Stimulated activated naive B cell treated with anti-CD40 and anti-IgM and Interleukin-4, amounts not matched to agents 10 μg/mL and 1 μg/mL and 100 μg/mL, for 72 hours (primary cell): ENCODE measurements around the gene CNP.

Experiments used
- ATAC-seq, 2 donors: fragments of 150-1000 bp; cut with Tn5 transposase; replicated peaks; 2 replicates each; pipeline ENCODE4 v1.10.0; 2021; ENCODE audit warnings: moderate library complexity in 1 of 2
- DNase-seq: peaks from one replicate; pipeline ENCODE4 v3.0.0; 2021
- H3K27ac Mint-ChIP-seq: one replicate; pipeline ENCODE4 v1.8.0; 2022; ENCODE audit warnings: mild to moderate bottlenecking, mixed read lengths
- H3K27me3 Mint-ChIP-seq, 2 donors: one replicate each; pipeline ENCODE4 v1.8.0; 2022; ENCODE audit warnings: mixed read lengths in 2 of 2
- H3K36me3 Mint-ChIP-seq, 2 donors: one replicate each; pipeline ENCODE4 v1.8.0; 2022; ENCODE audit warnings: mixed read lengths in 2 of 2, mild to moderate bottlenecking in 1 of 2
- H3K4me1 Mint-ChIP-seq, 2 donors: one replicate each; pipeline ENCODE4 v1.8.0; 2022; ENCODE audit warnings: mixed read lengths in 2 of 2, mild to moderate bottlenecking in 1 of 2
- H3K4me3 Mint-ChIP-seq, 2 donors: one replicate each; pipeline ENCODE4 v1.8.0; 2022; ENCODE audit warnings: mild to moderate bottlenecking in 2 of 2, mixed read lengths in 2 of 2, moderate library complexity in 1 of 2
- H3K9me3 Mint-ChIP-seq, 2 donors: one replicate each; pipeline ENCODE4 v1.8.0; 2022; ENCODE audit warnings: mixed read lengths in 2 of 2, mild to moderate bottlenecking in 1 of 2

CNP gene

DNA sequence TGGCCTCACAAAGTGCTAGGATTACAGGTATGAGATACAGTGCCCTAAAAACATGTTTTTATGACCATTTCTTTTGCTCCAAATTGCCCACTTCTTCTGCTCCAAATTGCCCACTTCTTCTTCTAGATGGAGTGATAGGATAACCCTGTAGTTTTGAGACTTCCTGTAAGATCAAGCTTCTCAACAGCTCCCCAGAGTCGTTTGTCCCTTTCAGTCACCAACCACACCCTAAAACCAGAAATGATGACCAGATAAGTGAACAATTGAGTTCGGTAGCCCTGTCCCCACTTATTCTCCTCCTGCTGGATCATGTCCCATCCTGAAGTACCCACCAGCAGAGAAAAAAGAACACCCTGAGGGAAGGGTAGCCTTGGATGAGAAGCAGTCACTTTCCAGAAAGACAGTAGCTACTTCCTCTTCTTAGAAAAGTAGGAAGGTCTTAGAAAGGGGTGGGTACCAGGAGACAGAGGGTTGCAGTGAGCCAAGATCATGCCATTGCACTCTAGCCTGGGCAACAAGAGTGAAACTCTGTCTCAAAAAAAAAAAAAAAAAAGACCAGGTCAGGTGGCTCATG, 33.7 kb upstream of the CNP start:
- ATAC-seq (no peak), DNase-seq (no peak)
- Mint-ChIP-seq H3K27ac (peak overlapping the region; percentile 73), H3K4me1 (peaks cover 15 to 28% of the 10 kb centered on the region in 2 donors), H3K4me3 (no peak overlapping the region), H3K9me3 (no peaks in the 10 kb centered on the region), H3K27me3 (no peaks in the 10 kb centered on the region), H3K36me3 (no peaks in the 10 kb centered on the region)

DNA sequence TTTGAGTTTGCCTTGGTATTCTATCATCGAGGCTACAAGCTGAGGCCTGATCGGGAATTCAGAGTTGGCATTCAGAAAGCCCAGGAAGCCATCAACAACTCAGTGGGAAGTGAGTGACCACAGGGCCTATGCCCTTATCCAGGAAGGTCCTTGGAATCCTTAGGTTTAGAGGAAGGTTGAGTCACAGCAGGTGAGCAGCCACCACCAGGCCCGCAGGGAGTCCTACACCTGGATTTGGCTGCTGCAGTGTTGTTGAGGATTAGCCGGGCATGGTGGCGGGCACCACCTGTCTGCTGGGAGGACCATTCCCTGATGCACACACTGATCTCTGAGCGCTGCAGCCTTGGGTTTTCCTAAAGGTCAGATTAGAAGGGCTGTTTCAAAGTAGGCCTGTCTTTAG, 31.0 kb upstream of the CNP start:
- no peak overlapping the region for H3K4me3 Mint-ChIP-seq
- no peaks in the 10 kb centered on the region for H3K36me3 Mint-ChIP-seq
- no peak overlapping the region for H3K27ac Mint-ChIP-seq
- H3K4me1 Mint-ChIP-seq: peaks cover 7 to 14% of the 10 kb centered on the region in 2 donors
- no peak for ATAC-seq
- H3K27me3 Mint-ChIP-seq: no peaks in the 10 kb centered on the region
- no peaks in the 10 kb centered on the region for H3K9me3 Mint-ChIP-seq
- no peak for DNase-seq

- DNase-seq (no peak), ATAC-seq (no peak)
- no peak overlapping the region for H3K4me3 Mint-ChIP-seq
- H3K27ac Mint-ChIP-seq: no peak overlapping the region
- peaks cover 5 to 6% of the 10 kb centered on the region in 2 donors for H3K27me3 Mint-ChIP-seq
- H3K36me3 Mint-ChIP-seq: no peaks in the 10 kb centered on the region
- peaks cover 0 to under 1% of the 10 kb centered on the region in 2 donors for H3K4me1 Mint-ChIP-seq
- no peaks in the 10 kb centered on the region for H3K9me3 Mint-ChIP-seq
Observed at GRCh38 chr17:41937970-41938954, 28.3 kb upstream of the CNP start.

DNA sequence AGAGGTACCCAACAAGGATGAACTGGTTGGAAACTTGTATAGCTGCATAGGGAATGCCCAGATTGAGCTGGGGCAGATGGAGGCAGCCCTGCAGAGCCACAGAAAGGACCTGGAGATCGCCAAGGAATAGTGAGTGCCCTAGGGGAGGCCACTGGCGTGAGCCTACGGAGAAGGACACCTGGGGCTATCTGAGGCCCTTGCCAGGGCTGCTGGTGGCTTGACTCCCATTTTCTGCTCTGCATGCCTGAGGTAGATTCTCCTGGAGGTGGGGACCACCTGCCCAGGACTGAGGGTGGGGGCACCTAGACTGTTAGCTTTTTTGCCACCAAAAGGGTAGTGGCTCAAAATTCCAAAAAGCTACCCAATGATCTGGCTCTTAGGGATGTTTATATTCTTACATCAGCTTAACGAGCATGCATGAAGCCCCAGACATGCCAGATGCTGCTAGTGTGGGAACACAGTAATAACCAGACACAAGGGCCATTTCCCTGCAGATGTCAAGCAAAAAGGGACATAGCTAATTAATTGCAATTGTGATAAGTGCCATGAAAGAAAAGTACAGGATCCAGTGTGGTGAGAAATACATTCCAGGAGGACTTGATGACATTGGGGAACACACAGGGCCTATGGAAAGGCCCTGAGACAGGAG, 27.4 kb upstream of the CNP start:
- ATAC-seq (no peak), DNase-seq (no peak)
- Mint-ChIP-seq H3K36me3 (no peaks in the 10 kb centered on the region), H3K4me1 (no peaks in the 10 kb centered on the region), H3K9me3 (no peaks in the 10 kb centered on the region), H3K4me3 (no peak overlapping the region), H3K27me3 (peaks cover 5 to 6% of the 10 kb centered on the region in 2 donors), H3K27ac (no peak overlapping the region)

- peaks cover 5 to 6% of the 10 kb centered on the region in 2 donors for H3K27me3 Mint-ChIP-seq
- H3K4me3 Mint-ChIP-seq: no peak overlapping the region
- DNase-seq (no peak), ATAC-seq (no peak)
- H3K36me3 Mint-ChIP-seq: no peaks in the 10 kb centered on the region
- no peaks in the 10 kb centered on the region for H3K9me3 Mint-ChIP-seq
- no peaks in the 10 kb centered on the region for H3K4me1 Mint-ChIP-seq
- no peak overlapping the region for H3K27ac Mint-ChIP-seq
Observed at GRCh38 chr17:41939693-41940090, 26.9 kb upstream of the CNP start.

DNA sequence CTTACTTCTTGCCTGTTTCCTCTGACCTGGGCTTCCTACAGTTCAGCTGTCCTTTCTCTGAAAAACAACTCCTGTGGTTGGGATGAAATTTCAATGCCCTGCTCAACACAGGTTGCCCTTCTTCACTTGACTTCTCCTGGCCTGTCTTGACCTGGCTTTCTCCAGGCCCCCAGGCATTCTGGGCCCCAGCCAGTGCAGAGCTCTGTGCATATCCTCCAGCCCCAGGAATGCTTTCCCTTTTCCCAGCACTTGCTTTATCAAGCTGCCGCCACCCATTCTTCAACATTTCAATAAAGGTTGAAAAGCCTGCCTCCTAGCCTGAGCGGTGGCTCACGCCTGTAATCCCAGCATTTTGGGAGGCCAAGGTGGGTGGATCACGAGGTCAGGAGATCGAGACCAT, 25.4 kb upstream of the CNP start:
- Mint-ChIP-seq H3K4me3 (no peak overlapping the region), H3K9me3 (no peaks in the 10 kb centered on the region), H3K27me3 (peaks cover 5 to 6% of the 10 kb centered on the region in 2 donors), H3K4me1 (no peaks in the 10 kb centered on the region), H3K27ac (no peak overlapping the region), H3K36me3 (no peaks in the 10 kb centered on the region)
- no peak for ATAC-seq
- no peak for DNase-seq

- no peaks in the 10 kb centered on the region for H3K4me1 Mint-ChIP-seq
- DNase-seq (no peak), ATAC-seq (no peak)
- peaks cover 5 to 6% of the 10 kb centered on the region in 2 donors for H3K27me3 Mint-ChIP-seq
- no peak overlapping the region for H3K4me3 Mint-ChIP-seq
- H3K36me3 Mint-ChIP-seq: no peaks in the 10 kb centered on the region
- no peak overlapping the region for H3K27ac Mint-ChIP-seq
- H3K9me3 Mint-ChIP-seq: no peaks in the 10 kb centered on the region
Observed at GRCh38 chr17:41942626-41943373, 23.8 kb upstream of the CNP start.

DNA sequence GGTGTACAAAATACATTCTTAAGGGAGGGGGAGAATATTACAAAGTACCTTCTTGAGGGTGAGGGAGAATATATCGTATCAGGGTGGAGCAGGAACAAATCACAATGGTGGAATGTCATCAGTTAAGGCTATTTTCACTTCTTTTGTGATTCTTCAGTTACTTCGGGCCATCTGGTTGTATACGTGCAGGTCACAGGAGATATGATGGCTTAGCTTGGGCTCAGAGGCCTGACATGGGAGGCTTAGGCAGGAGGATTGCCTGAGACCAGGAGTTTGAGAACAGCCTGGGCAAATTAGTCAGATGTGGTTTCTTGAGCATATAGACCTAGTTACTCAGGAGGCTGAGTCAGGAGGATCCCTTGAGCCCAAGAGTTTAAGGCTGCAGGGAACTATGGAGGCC, 23.1 kb upstream of the CNP start:
- H3K27ac Mint-ChIP-seq: no peak overlapping the region
- H3K36me3 Mint-ChIP-seq: no peaks in the 10 kb centered on the region
- no peaks in the 10 kb centered on the region for H3K4me1 Mint-ChIP-seq
- H3K27me3 Mint-ChIP-seq: peaks cover 5 to 6% of the 10 kb centered on the region in 2 donors
- no peaks in the 10 kb centered on the region for H3K9me3 Mint-ChIP-seq
- ATAC-seq (no peak), DNase-seq (no peak)
- H3K4me3 Mint-ChIP-seq: no peak overlapping the region

GRCh38 chr17:41944943-41945342, 21.7 kb upstream of the CNP start:
- H3K4me1 Mint-ChIP-seq: no peaks in the 10 kb centered on the region
- DNase-seq: no peak
- no peaks in the 10 kb centered on the region for H3K9me3 Mint-ChIP-seq
- no peak overlapping the region for H3K4me3 Mint-ChIP-seq
- no peak for ATAC-seq
- H3K36me3 Mint-ChIP-seq: no peaks in the 10 kb centered on the region
- H3K27me3 Mint-ChIP-seq: peaks cover 5 to 6% of the 10 kb centered on the region in 2 donors
- H3K27ac Mint-ChIP-seq: no peak overlapping the region

- H3K27ac Mint-ChIP-seq: no peak overlapping the region
Observed at GRCh38 chr17:41948762-41949460, 17.7 kb upstream of the CNP start.

DNA sequence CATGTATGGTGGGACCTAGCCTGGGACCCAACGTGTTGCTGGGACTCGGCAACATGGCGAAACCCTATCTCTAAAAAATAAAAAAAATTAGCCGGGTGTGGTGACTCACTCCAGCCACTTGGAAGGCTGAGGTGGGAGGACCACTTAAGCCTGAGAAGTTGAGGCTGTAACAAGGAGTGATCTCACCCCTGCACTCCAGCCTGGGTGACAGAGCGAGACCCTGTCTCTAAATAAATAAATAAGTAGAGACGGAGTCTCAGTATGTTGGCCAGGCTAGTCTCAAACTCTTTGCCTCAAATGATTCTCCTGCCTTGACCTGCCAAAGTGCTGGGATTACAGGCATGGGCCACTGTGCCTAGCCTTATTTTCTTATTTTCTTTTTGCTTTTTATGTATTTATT, 10.1 kb upstream of the CNP start:
- Mint-ChIP-seq H3K27ac (no peak overlapping the region), H3K4me3 (no peak overlapping the region), H3K27me3 (no peaks in the 10 kb centered on the region), H3K4me1 (no peaks in the 10 kb centered on the region), H3K36me3 (no peaks in the 10 kb centered on the region), H3K9me3 (no peaks in the 10 kb centered on the region)
- no peak for DNase-seq
- ATAC-seq: no peak

More at GRCh38 chr17:41948762-41949460, 17.7 kb upstream of the CNP start:
- H3K27me3 Mint-ChIP-seq: no peaks in the 10 kb centered on the region
- H3K9me3 Mint-ChIP-seq: no peaks in the 10 kb centered on the region
- ATAC-seq (no peak), DNase-seq (no peak)
- no peaks in the 10 kb centered on the region for H3K36me3 Mint-ChIP-seq
- H3K4me1 Mint-ChIP-seq: no peaks in the 10 kb centered on the region
- H3K4me3 Mint-ChIP-seq: no peak overlapping the region

GRCh38 chr17:41957031-41957868, 9.3 kb upstream of the CNP start:
- Mint-ChIP-seq H3K4me3 (no peak overlapping the region), H3K27me3 (no peaks in the 10 kb centered on the region), H3K9me3 (no peaks in the 10 kb centered on the region), H3K27ac (no peak overlapping the region), H3K36me3 (no peaks in the 10 kb centered on the region), H3K4me1 (no peaks in the 10 kb centered on the region)
- no peak for DNase-seq
- ATAC-seq: no peak

DNA sequence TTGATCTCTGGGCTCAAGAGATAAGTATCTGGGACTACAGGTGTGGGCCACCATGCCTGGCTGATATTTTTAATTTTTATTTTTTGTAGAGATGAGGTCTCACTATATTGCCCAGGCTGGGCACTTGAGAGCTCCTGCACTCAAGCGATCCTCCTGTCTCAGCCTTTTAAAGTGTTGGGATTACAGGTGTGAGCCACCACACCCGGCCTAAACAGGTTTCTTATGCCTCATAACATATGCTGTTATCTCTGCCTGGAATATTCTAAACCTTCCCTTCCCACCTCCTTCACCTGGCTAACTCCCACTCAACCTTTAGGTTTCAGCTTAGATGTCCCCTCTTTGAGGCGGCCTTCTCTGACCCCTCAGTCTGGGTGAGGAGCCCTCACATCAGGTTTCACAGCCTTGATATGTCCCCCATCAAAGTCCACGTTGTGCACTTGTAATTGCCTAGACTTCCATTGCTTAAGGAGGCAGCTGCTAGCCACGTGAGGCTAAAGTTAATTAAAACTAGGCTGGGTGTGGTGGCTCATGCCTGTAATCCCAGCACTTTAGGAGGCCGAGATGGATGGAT, 8.6 kb upstream of the CNP start:
- H3K9me3 Mint-ChIP-seq: no peaks in the 10 kb centered on the region
- no peaks in the 10 kb centered on the region for H3K27me3 Mint-ChIP-seq
- ATAC-seq (no peak), DNase-seq (no peak)
- no peak overlapping the region for H3K4me3 Mint-ChIP-seq
- H3K36me3 Mint-ChIP-seq: no peaks in the 10 kb centered on the region
- H3K27ac Mint-ChIP-seq: no peak overlapping the region
- peaks cover 0 to 4% of the 10 kb centered on the region in 2 donors for H3K4me1 Mint-ChIP-seq
